Mammary epithelial cell (primary cell): Measurements from ENCODE around the gene ACTN2.

Source experiments
- CTCF ChIP-seq, 2 donors: IDR thresholded peaks in 1 of 2; conservative IDR thresholded peaks in 1 of 2; 2 replicates each; pipeline ENCODE4 v1.5.1; 2011 to 2012; ENCODE audit warnings: inconsistent platforms in 2 of 2, low read length in 2 of 2, mild to moderate bottlenecking in 2 of 2, control low read depth in 1 of 2, low read depth in 1 of 2; ENCODE audit not compliant: insufficient read depth in 1 of 2; ENCODE audit errors: extremely low read depth in 1 of 2
- EZH2 ChIP-seq: IDR thresholded peaks from 2 replicates; pipeline ENCODE4 v1.6.1; 2012; ENCODE audit warnings: low read length, inconsistent platforms, borderline replicate concordance

- TF ChIP-seq CTCF (conservative IDR thresholded peaks at IDR 0.05 in 1 of 2, IDR thresholded peaks at IDR 0.05 in 1 of 2; ENCODE audit: extremely low read depth in 1 of 2, insufficient read depth in 1 of 2, low read depth in 1 of 2, low read length in 2 of 2) (no peak), EZH2 (no peak)
These were observed 22.4 kb upstream of the ACTN2 start for GRCh38 chr1:236663934-236664333.
